Esophagus (tissue), 2 donors: ENCODE measurements around the gene PFKP. TPM values are rescaled to one million over a fixed set of nuclear protein-coding genes. Genes with fewer than 3 reads are reported as not detected.

Experiments
- H3K27ac ChIP-seq, 2 donors: one replicate each; pipeline ENCODE4 v1.5.1; 2013; ENCODE audit warnings: low read depth in 2 of 2, mild to moderate bottlenecking in 2 of 2, inconsistent platforms in 1 of 2, low read length in 1 of 2, moderate library complexity in 1 of 2
- H3K27me3 ChIP-seq, 2 donors: one replicate each; pipeline ENCODE4 v1.6.1; 2013; ENCODE audit warnings: low read length in 2 of 2, control low read depth in 1 of 2, mild to moderate bottlenecking in 1 of 2; ENCODE audit not compliant: insufficient read depth in 2 of 2, control insufficient read depth in 1 of 2
- H3K36me3 ChIP-seq, 2 donors: one replicate each; pipeline ENCODE4 v1.6.1; 2013; ENCODE audit warnings: low read length in 1 of 2; ENCODE audit not compliant: control insufficient read depth in 2 of 2, insufficient read depth in 2 of 2
- H3K4me1 ChIP-seq, 2 donors: one replicate each; pipeline ENCODE4 v1.6.1; 2013; ENCODE audit warnings: low read length in 1 of 2; ENCODE audit not compliant: control insufficient read depth in 2 of 2, insufficient read depth in 2 of 2
- H3K4me3 ChIP-seq, 2 donors: one replicate each; pipeline ENCODE4 v1.5.1; 2013; ENCODE audit warnings: low read length in 2 of 2, mild to moderate bottlenecking in 2 of 2, low read depth in 1 of 2, moderate library complexity in 1 of 2
- H3K9me3 ChIP-seq, 2 donors: one replicate each; pipeline ENCODE4 v1.6.1; 2013; ENCODE audit warnings: mild to moderate bottlenecking in 2 of 2, low read depth in 1 of 2, low read length in 1 of 2, moderate library complexity in 1 of 2; ENCODE audit not compliant: control insufficient read depth in 2 of 2, insufficient read depth in 1 of 2
- WGBS, 2 donors: extraction: QIAGEN DNeasy Blood & Tissue Kit; methylation state at CpG; one replicate each; pipeline ENCODE4 v1.1.7; 2013; 5-methylcytosine and 5-hydroxymethylcytosine counted together
- polyA plus RNA-seq, 2 donors: library from polyadenylated mRNA; stranded (reverse); fragments of 200-250 nt; gene quantifications; one replicate each; pipeline ENCODE4 v1.2.3, GENCODE V29; 2013
- donor health status: healthy with polysubstance abuse.
- donor health status: Bipolar disorder and iron deficiency.

The PFKP gene
- polyA plus RNA-seq, 2 donors: 43.9 to 66.9 TPM

DNA sequence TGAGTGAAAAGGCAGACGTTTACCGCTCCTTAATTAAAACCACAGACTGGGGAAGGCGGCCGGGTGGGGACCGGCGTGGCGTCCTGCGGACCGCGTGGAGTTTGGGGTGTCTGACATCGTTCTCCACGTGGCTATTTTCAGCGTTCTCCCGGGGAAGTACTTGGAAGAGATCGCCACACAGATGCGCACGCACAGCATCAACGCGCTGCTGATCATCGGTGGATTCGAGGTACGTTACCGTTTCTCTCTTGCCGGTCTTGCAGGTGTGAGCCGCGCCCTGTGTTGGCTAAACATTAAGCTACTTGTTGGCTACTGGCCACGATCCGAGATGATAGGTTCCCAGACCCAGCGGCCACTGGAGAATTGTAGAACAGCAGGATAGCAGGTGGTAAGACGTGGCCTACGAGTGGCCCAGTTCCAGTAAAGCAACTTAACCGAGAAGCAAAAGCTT lies 51.3 kb downstream of the PFKP start:
- Histone ChIP-seq H3K4me3 (no peak overlapping the region), H3K9me3 (no peaks in the 10 kb centered on the region), H3K27me3 (no peaks in the 10 kb centered on the region), H3K27ac (no peak overlapping the region), H3K4me1 (no peaks in the 10 kb centered on the region), H3K36me3 (peaks cover 13 to 51% of the 10 kb centered on the region in 2 donors)
- WGBS, 2 donors: 86 to 92% methylated on average over 32 of the region's 32 CpGs

DNA sequence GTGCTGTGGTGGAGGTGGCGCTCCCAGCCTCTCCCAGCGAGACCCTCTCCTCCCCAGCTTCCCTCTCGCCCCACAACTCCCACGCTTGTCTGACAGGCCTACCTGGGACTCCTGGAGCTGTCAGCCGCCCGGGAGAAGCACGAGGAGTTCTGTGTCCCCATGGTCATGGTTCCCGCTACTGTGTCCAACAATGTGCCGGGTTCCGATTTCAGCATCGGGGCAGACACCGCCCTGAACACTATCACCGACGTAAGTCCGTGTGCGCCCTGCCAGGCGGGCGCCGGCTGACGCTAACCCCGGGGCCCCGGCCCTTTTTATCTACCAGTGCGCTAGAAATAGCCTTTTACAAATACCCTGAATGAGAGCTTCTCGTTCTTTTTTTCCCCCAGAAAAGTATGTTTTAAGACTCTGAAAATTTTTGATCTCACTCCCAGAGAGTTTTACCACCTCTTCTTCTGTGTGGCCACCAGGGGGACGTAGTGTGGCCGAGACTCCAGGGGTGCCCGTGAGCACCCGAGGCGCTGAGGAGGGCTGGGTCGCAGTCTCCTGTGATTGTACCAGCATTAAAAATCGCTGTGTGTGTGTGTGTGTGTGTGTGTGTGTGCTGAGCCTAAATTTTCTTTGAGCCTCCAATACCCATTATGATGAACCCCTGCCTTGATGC lies 52.6 kb downstream of the PFKP start:
- H3K9me3 ChIP-seq: no peaks in the 10 kb centered on the region
- H3K4me3 ChIP-seq: no peak overlapping the region
- WGBS, 2 donors: 87 to 91% methylated on average over 31 of the region's 31 CpGs
- peaks cover 10 to 54% of the 10 kb centered on the region in 2 donors for H3K36me3 ChIP-seq
- H3K27me3 ChIP-seq: no peaks in the 10 kb centered on the region
- H3K27ac ChIP-seq: no peak overlapping the region
- no peaks in the 10 kb centered on the region for H3K4me1 ChIP-seq

- WGBS, 2 donors: 89% methylated on average over 14 of the region's 14 CpGs
- Histone ChIP-seq H3K27ac (no peak overlapping the region), H3K4me3 (no peak overlapping the region), H3K36me3 (peaks cover 10 to 56% of the 10 kb centered on the region in 2 donors), H3K27me3 (no peaks in the 10 kb centered on the region), H3K4me1 (peaks cover 4 to 8% of the 10 kb centered on the region in 2 donors), H3K9me3 (no peaks in the 10 kb centered on the region)
These were observed 54.7 kb downstream of the PFKP start for GRCh38 chr10:3122034-3122433.

DNA sequence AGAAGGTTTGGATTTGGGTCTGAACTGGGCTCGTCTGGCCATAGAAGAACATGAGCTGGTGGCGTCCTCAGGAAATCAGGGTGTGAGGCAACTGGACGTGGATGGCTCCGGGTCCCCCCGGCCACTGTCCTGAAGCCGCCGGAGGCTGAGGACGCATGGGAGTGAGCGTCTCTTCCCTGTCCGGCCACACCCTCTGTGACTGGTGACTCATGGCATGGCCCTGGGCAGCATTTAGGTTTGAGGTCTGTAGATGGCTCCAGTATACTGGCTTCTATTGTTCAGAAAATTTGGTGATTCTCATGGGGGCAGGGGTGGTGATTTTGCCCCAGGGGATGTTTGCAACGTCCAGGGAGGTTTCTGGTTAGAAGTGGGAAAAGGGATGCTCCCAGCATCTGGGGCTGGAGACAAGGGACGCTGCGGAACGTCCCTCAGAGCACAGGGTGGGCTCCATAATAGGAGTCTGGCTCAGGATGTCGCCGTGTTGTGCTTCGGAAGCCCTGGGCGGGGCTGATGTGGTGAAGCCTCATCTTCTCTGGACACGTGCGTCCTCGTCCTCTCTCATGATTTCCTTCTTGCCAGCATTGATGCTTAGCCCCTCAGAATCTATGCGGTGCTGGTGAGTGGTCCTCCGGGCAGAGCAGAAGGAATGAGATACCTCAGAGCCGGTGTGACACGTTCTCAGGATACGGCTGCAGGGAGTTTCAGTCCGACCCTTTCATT lies 55.3 kb downstream of the PFKP start:
- WGBS, 2 donors: 88 to 90% methylated on average over 27 of the region's 27 CpGs

GRCh38 chr10:3123571-3124411 lies 56.4 kb downstream of the PFKP start:
- H3K9me3 ChIP-seq: no peaks in the 10 kb centered on the region
- no peak overlapping the region for H3K4me3 ChIP-seq
- H3K36me3 ChIP-seq: peaks cover 10 to 51% of the 10 kb centered on the region in 2 donors
- 80 to 85% methylated on average over 32 of the region's 32 CpGs for WGBS, 2 donors
- peaks cover 6 to 10% of the 10 kb centered on the region in 2 donors for H3K4me1 ChIP-seq
- H3K27me3 ChIP-seq: no peaks in the 10 kb centered on the region
- H3K27ac ChIP-seq: no peak overlapping the region

More for the DNA sequence above, 55.3 kb downstream of the PFKP start:
- peaks cover 10 to 52% of the 10 kb centered on the region in 2 donors for H3K36me3 ChIP-seq
- no peak overlapping the region for H3K4me3 ChIP-seq
- no peaks in the 10 kb centered on the region for H3K9me3 ChIP-seq
- H3K4me1 ChIP-seq: peaks cover 6 to 10% of the 10 kb centered on the region in 2 donors
- no peaks in the 10 kb centered on the region for H3K27me3 ChIP-seq
- no peak overlapping the region for H3K27ac ChIP-seq

GRCh38 chr10:3124412-3125175 lies 57.2 kb downstream of the PFKP start:
- WGBS, 2 donors: 92% methylated on average over 40 of the region's 40 CpGs
- Histone ChIP-seq H3K36me3 (peaks cover 10 to 52% of the 10 kb centered on the region in 2 donors), H3K27ac (no peak overlapping the region)

DNA sequence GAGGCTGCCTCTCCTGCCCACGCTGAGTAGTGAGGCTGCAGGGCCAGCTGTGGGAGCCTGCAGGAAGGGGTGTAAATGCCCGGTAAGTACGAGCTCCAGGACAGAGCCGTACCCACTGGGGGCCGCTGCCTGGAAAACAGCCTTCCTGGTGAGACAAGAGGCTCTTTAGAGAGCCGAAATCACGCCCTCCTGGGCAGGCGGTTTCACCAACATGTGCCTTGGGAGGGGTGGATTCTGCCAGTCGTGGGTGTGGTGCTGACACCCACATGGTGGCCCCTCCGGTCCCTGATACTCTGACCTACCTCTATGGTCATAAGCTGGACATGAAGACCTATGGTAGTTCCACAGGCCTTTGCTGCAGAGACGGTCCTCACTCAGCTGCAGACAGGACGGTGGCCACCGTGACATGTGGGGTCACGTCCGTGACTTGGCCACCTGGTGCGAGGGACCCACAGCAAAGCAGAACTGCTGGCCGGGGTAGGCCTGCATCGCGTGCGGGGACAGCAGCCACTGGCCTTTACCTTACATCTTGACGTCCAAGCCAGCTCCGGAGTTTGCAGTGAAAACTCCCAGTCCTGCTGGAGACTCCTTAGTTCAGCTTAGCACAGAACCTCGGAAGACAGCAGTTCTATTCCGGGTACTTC lies 58.3 kb downstream of the PFKP start:
- no peaks in the 10 kb centered on the region for H3K27me3 ChIP-seq
- no peaks in the 10 kb centered on the region for H3K9me3 ChIP-seq
- H3K27ac ChIP-seq: no peak overlapping the region
- H3K36me3 ChIP-seq: peaks cover 10 to 58% of the 10 kb centered on the region in 2 donors
- peaks cover 6 to 10% of the 10 kb centered on the region in 2 donors for H3K4me1 ChIP-seq
- H3K4me3 ChIP-seq: no peak overlapping the region
- 90 to 92% methylated on average over 24 of the region's 24 CpGs for WGBS, 2 donors

More at GRCh38 chr10:3124412-3125175, 57.2 kb downstream of the PFKP start:
- peaks cover 6 to 10% of the 10 kb centered on the region in 2 donors for H3K4me1 ChIP-seq
- no peaks in the 10 kb centered on the region for H3K9me3 ChIP-seq
- no peaks in the 10 kb centered on the region for H3K27me3 ChIP-seq
- no peak overlapping the region for H3K4me3 ChIP-seq

- H3K36me3 ChIP-seq: peaks cover 10 to 56% of the 10 kb centered on the region in 2 donors
- H3K27me3 ChIP-seq: no peaks in the 10 kb centered on the region
- H3K27ac ChIP-seq: no peak overlapping the region
- H3K4me1 ChIP-seq: peaks cover 6 to 10% of the 10 kb centered on the region in 2 donors
- 79 to 83% methylated on average over 15 of the region's 15 CpGs for WGBS, 2 donors
- H3K4me3 ChIP-seq: no peak overlapping the region
- H3K9me3 ChIP-seq: no peaks in the 10 kb centered on the region
These were observed 58.9 kb downstream of the PFKP start for GRCh38 chr10:3126249-3126648.
